Measurements from ENCODE around the gene SIAH3.
A peak's percentile ranks its signal among the peaks of the same experiment; 100 is the strongest.

SIAH3 gene

DNA sequence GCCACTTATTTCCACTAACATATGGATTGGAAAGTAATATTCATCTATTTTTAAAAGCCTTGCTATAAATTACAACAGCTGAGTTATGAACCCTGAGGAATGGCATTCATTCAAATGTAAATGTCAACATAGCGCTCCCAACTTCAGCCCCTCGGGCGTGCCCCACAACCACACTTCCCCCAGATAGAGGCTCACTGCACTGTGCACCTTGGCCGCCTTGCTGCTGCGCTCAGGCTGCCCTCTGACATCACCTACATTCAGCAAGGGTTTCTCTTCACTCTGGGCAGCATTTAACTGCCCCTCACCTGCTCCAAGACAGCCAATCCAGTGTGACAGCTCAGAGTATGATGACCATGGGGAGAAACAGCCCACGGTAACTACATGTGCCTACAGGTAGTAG lies 35.1 kb downstream of the SIAH3 start (continued):
- TF ChIP-seq, protein P1, sequence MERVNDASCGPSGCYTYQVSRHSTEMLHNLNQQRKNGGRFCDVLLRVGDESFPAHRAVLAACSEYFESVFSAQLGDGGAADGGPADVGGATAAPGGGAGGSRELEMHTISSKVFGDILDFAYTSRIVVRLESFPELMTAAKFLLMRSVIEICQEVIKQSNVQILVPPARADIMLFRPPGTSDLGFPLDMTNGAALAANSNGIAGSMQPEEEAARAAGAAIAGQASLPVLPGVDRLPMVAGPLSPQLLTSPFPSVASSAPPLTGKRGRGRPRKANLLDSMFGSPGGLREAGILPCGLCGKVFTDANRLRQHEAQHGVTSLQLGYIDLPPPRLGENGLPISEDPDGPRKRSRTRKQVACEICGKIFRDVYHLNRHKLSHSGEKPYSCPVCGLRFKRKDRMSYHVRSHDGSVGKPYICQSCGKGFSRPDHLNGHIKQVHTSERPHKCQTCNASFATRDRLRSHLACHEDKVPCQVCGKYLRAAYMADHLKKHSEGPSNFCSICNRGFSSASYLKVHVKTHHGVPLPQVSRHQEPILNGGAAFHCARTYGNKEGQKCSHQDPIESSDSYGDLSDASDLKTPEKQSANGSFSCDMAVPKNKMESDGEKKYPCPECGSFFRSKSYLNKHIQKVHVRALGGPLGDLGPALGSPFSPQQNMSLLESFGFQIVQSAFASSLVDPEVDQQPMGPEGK (CRISPR knock-in tag; IDR thresholded peaks at IDR 0.05; ENCODE audit: borderline replicate concordance) = no peak

DNA sequence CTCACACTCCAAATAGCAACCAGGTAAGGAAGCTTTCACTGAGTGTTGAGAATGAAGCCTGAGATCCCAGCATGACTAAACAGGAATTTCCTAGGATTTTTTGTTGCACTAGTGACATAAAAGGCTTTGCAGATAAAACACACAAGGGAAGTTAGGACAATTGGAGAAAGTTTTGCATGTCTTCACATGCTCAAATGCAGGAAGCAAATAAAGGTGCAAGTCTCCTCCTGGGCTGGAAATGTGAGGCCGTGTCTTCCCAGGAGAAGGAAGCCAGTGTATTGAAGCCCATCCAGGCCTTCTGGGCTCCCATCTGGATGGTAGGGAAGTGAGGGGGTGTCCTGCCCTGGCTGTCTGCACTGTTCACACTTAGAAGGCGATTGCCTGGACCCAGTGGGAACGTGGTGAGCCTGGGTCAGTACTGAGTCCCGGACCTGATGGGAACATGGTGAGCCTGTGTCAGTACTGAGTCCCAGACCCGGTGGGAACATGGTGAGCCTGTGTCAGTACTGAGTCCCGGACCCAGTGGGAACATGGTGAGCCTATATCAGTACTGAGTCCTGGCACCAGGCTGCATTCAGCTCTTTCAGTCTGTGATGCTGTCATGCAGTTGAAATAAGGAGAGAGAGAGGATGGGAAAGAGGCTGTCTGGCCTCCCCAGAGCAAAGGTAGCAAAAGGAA lies 38.7 kb downstream of the SIAH3 start:
- TF ChIP-seq TOX (CRISPR knock-in tag; IDR thresholded peaks at IDR 0.05; ENCODE audit: borderline replicate concordance) = no peak
- no peak; the same call in 2 of the 3 replicates for ATAC-seq

DNA sequence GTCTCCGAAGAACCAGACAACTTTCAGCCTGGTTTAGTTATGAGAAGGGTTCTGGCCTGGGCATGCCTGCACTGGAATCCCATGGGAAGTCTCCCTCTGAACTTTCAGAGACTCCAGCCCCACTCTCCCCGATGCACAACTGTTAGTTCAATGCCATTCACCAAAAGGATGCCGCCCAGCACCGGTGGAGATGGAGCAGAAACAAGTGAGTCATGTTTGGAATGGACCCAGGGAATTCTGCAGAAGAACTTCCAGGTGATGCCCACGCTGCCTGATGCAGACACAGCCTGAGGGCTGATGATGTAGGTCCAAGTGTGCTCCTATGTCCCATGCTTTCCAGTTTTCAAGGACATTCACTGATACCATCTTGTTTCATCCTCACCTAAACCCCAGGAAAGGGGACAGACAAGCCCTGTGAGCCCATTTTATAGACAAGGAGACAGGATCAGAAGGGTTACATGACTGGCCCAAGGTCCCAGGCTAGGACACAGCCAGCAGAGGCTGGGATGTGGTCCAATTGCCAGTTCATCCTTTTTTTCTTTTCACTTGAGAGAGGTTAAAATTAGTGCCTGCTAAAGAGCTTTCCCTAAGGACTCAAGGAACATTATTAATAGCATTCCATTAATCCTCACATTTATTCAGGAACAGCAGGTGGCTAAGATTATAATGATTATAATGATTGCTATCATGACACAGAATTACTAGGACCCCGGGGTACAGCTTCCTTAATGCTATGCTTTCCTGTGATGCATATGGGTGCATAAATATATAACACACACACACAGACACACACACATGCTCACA lies 39.5 kb downstream of the SIAH3 start:
- ATAC-seq = peak; percentile 17; the same call in 2 of the 3 replicates
- no peak for TF ChIP-seq BACH2 (CRISPR knock-in tag; IDR thresholded peaks at IDR 0.05; ENCODE audit: borderline replicate concordance)
- no peak for TF ChIP-seq RARB (CRISPR knock-in tag; IDR thresholded peaks at IDR 0.05)
- no peak for TF ChIP-seq ZNF565 (CRISPR knock-in tag; conservative IDR thresholded peaks at IDR 0.05; ENCODE audit: low read depth)
- TF ChIP-seq TOX (CRISPR knock-in tag; IDR thresholded peaks at IDR 0.05; ENCODE audit: borderline replicate concordance) = no peak
- TF ChIP-seq ZNF70 (CRISPR knock-in tag; IDR thresholded peaks at IDR 0.05) = no peak
- no peak for TF ChIP-seq OSR1 (CRISPR knock-in tag; IDR thresholded peaks at IDR 0.05)
- no peak for TF ChIP-seq ZC3H10 (CRISPR knock-in tag; IDR thresholded peaks at IDR 0.05)
- TF ChIP-seq CSDC2 (CRISPR knock-in tag; IDR thresholded peaks at IDR 0.05) = no peak
- no peak for TF ChIP-seq ZFP30 (CRISPR knock-in tag; IDR thresholded peaks at IDR 0.05)
- TF ChIP-seq ZNF8 (CRISPR knock-in tag; IDR thresholded peaks at IDR 0.05) = no peak
- TF ChIP-seq PPARA (CRISPR knock-in tag; IDR thresholded peaks at IDR 0.05; ENCODE audit: borderline replicate concordance) = no peak
- no peak for TF ChIP-seq TCF4 (CRISPR knock-in tag; IDR thresholded peaks at IDR 0.05; ENCODE audit: borderline replicate concordance)
- TF ChIP-seq, protein P2, sequence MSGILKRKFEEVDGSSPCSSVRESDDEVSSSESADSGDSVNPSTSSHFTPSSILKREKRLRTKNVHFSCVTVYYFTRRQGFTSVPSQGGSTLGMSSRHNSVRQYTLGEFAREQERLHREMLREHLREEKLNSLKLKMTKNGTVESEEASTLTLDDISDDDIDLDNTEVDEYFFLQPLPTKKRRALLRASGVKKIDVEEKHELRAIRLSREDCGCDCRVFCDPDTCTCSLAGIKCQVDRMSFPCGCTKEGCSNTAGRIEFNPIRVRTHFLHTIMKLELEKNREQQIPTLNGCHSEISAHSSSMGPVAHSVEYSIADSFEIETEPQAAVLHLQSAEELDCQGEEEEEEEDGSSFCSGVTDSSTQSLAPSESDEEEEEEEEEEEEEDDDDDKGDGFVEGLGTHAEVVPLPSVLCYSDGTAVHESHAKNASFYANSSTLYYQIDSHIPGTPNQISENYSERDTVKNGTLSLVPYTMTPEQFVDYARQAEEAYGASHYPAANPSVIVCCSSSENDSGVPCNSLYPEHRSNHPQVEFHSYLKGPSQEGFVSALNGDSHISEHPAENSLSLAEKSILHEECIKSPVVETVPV (CRISPR knock-in tag; IDR thresholded peaks at IDR 0.05) = no peak
- TF ChIP-seq, protein P1 (CRISPR knock-in tag; IDR thresholded peaks at IDR 0.05; ENCODE audit: borderline replicate concordance) = no peak
- TF ChIP-seq, protein P3, sequence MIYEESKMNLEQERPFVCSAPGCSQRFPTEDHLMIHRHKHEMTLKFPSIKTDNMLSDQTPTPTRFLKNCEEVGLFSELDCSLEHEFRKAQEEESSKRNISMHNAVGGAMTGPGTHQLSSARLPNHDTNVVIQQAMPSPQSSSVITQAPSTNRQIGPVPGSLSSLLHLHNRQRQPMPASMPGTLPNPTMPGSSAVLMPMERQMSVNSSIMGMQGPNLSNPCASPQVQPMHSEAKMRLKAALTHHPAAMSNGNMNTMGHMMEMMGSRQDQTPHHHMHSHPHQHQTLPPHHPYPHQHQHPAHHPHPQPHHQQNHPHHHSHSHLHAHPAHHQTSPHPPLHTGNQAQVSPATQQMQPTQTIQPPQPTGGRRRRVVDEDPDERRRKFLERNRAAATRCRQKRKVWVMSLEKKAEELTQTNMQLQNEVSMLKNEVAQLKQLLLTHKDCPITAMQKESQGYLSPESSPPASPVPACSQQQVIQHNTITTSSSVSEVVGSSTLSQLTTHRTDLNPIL (CRISPR knock-in tag; IDR thresholded peaks at IDR 0.05; ENCODE audit: low read depth) = no peak
- TF ChIP-seq GLIS3 (CRISPR knock-in tag; IDR thresholded peaks at IDR 0.05) = no peak
- no peak for TF ChIP-seq ARNTL (CRISPR knock-in tag; IDR thresholded peaks at IDR 0.05; ENCODE audit: borderline replicate concordance, low read depth)
- no peak for TF ChIP-seq ZFP3 (CRISPR knock-in tag; IDR thresholded peaks at IDR 0.05)
- TF ChIP-seq, protein P4, sequence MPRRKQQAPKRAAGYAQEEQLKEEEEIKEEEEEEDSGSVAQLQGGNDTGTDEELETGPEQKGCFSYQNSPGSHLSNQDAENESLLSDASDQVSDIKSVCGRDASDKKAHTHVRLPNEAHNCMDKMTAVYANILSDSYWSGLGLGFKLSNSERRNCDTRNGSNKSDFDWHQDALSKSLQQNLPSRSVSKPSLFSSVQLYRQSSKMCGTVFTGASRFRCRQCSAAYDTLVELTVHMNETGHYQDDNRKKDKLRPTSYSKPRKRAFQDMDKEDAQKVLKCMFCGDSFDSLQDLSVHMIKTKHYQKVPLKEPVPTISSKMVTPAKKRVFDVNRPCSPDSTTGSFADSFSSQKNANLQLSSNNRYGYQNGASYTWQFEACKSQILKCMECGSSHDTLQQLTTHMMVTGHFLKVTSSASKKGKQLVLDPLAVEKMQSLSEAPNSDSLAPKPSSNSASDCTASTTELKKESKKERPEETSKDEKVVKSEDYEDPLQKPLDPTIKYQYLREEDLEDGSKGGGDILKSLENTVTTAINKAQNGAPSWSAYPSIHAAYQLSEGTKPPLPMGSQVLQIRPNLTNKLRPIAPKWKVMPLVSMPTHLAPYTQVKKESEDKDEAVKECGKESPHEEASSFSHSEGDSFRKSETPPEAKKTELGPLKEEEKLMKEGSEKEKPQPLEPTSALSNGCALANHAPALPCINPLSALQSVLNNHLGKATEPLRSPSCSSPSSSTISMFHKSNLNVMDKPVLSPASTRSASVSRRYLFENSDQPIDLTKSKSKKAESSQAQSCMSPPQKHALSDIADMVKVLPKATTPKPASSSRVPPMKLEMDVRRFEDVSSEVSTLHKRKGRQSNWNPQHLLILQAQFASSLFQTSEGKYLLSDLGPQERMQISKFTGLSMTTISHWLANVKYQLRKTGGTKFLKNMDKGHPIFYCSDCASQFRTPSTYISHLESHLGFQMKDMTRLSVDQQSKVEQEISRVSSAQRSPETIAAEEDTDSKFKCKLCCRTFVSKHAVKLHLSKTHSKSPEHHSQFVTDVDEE (CRISPR knock-in tag; IDR thresholded peaks at IDR 0.05) = no peak
